ENCODE data around the gene CALHM1. TPM values are rescaled to one million over a fixed set of nuclear protein-coding genes. Genes with fewer than 3 reads are reported as not detected.

Gene CALHM1
- total and polyA plus RNA-seq, 4 donors: not detected

DNA sequence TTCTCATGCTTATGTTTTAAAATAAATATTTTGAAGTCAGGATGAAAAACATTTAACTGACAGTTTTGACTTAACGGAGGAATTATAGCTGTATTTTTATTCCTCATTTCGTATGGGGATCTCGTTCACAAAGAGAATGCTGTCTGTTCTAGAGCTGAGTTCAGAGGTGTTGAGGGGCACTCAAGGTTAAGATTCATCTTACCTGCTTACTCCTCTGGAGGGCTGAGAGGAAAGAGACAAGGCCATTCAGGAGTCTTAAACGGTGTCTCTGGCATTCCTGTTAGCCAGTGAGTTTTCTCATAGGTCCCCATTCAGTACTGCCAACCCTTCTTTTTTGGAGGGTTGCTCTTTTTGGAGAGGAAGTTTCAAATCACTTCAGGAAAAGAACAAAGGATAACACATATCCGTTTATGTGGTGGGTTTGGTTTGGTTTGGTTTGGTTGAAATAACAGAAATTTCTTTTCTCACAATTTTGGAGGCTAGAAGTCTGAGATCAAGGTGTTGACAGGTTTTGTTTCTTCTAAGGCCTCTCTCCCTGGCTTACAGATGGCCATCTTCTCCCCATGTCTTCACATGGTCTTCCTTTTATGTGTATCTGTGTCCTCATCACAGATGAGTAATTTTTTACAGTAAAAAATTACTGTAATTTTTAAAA, 29.6 kb downstream of the CALHM1 start:
- WGBS: 75% methylated on average over 5 of the region's 5 CpGs
- H3K27me3 ChIP-seq (ENCODE audit: control insufficient read depth in 4 of 4, insufficient read depth in 4 of 4, low read length in 3 of 4): no peaks in the 10 kb centered on the region
- TF ChIP-seq, protein P1, sequence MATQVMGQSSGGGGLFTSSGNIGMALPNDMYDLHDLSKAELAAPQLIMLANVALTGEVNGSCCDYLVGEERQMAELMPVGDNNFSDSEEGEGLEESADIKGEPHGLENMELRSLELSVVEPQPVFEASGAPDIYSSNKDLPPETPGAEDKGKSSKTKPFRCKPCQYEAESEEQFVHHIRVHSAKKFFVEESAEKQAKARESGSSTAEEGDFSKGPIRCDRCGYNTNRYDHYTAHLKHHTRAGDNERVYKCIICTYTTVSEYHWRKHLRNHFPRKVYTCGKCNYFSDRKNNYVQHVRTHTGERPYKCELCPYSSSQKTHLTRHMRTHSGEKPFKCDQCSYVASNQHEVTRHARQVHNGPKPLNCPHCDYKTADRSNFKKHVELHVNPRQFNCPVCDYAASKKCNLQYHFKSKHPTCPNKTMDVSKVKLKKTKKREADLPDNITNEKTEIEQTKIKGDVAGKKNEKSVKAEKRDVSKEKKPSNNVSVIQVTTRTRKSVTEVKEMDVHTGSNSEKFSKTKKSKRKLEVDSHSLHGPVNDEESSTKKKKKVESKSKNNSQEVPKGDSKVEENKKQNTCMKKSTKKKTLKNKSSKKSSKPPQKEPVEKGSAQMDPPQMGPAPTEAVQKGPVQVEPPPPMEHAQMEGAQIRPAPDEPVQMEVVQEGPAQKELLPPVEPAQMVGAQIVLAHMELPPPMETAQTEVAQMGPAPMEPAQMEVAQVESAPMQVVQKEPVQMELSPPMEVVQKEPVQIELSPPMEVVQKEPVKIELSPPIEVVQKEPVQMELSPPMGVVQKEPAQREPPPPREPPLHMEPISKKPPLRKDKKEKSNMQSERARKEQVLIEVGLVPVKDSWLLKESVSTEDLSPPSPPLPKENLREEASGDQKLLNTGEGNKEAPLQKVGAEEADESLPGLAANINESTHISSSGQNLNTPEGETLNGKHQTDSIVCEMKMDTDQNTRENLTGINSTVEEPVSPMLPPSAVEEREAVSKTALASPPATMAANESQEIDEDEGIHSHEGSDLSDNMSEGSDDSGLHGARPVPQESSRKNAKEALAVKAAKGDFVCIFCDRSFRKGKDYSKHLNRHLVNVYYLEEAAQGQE (IDR thresholded peaks at IDR 0.05): no peak
- no peak for TF ChIP-seq RAD21 (IDR thresholded peaks at IDR 0.05)
- TF ChIP-seq, protein P2, sequence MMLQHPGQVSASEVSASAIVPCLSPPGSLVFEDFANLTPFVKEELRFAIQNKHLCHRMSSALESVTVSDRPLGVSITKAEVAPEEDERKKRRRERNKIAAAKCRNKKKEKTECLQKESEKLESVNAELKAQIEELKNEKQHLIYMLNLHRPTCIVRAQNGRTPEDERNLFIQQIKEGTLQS (IDR thresholded peaks at IDR 0.05): no peak
- no peak for TF ChIP-seq FOXA1 (IDR thresholded peaks at IDR 0.05)
- no peak for TF ChIP-seq RXRA (IDR thresholded peaks at IDR 0.05)
- TF ChIP-seq HNF4G (IDR thresholded peaks at IDR 0.05): no peak
- TF ChIP-seq, protein P3, sequence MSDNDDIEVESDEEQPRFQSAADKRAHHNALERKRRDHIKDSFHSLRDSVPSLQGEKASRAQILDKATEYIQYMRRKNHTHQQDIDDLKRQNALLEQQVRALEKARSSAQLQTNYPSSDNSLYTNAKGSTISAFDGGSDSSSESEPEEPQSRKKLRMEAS (IDR thresholded peaks at IDR 0.05): no peak
- TF ChIP-seq SP1 (IDR thresholded peaks at IDR 0.05): no peak
- TF ChIP-seq, protein P4, sequence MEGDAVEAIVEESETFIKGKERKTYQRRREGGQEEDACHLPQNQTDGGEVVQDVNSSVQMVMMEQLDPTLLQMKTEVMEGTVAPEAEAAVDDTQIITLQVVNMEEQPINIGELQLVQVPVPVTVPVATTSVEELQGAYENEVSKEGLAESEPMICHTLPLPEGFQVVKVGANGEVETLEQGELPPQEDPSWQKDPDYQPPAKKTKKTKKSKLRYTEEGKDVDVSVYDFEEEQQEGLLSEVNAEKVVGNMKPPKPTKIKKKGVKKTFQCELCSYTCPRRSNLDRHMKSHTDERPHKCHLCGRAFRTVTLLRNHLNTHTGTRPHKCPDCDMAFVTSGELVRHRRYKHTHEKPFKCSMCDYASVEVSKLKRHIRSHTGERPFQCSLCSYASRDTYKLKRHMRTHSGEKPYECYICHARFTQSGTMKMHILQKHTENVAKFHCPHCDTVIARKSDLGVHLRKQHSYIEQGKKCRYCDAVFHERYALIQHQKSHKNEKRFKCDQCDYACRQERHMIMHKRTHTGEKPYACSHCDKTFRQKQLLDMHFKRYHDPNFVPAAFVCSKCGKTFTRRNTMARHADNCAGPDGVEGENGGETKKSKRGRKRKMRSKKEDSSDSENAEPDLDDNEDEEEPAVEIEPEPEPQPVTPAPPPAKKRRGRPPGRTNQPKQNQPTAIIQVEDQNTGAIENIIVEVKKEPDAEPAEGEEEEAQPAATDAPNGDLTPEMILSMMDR (IDR thresholded peaks at IDR 0.05; ENCODE audit: low read depth, low read length, missing input control): no peak
- TF ChIP-seq JUND (IDR thresholded peaks at IDR 0.05): no peak
- no peak for TF ChIP-seq HNF4A (conservative IDR thresholded peaks at IDR 0.05)
- no peak for TF ChIP-seq YY1 (IDR thresholded peaks at IDR 0.05)
- no peak for TF ChIP-seq GABPA (IDR thresholded peaks at IDR 0.05 in 1 of 2, conservative IDR thresholded peaks at IDR 0.05 in 1 of 2)
- no peak for TF ChIP-seq ZBTB33 (IDR thresholded peaks at IDR 0.05)
- no peak for TF ChIP-seq TAF1 (conservative IDR thresholded peaks at IDR 0.05)
- TF ChIP-seq EGR1 (IDR thresholded peaks at IDR 0.05; ENCODE audit: low read depth in 2 of 2): no peak
- H3K27ac ChIP-seq (ENCODE audit: low read depth in 1 of 2, low read length in 2 of 2): no peak overlapping the region
- H3K9ac ChIP-seq (ENCODE audit: low read depth in 1 of 2, low read length in 2 of 2): no peak overlapping the region
- H3K9me3 ChIP-seq (ENCODE audit: control insufficient read depth in 4 of 4, low read length in 3 of 4): no peaks in the 10 kb centered on the region
- no peak overlapping the region for H3K4me3 ChIP-seq (ENCODE audit: low read depth in 1 of 3, low read length in 3 of 3)
- H3K4me1 ChIP-seq (ENCODE audit: control insufficient read depth in 4 of 4, insufficient read depth in 4 of 4, low read length in 3 of 4): peaks cover 0 to 4% (median 0%) of the 10 kb centered on the region in 4 donors
- no peak for DNase-seq (ENCODE audit: low spot score)
- peaks cover 5 to 62% (median 33%) of the 10 kb centered on the region in 4 donors for H3K36me3 ChIP-seq (ENCODE audit: control insufficient read depth in 4 of 4, insufficient read depth in 3 of 4, low read depth in 1 of 4, low read length in 3 of 4)
